ENCODE data around the gene MARK4.
"Not testable (repeated sequence)": the region's sequence is repeated elsewhere in the genome, so short reads cannot be mapped to it uniquely, and the experiment has no call there.

Gene MARK4

DNA sequence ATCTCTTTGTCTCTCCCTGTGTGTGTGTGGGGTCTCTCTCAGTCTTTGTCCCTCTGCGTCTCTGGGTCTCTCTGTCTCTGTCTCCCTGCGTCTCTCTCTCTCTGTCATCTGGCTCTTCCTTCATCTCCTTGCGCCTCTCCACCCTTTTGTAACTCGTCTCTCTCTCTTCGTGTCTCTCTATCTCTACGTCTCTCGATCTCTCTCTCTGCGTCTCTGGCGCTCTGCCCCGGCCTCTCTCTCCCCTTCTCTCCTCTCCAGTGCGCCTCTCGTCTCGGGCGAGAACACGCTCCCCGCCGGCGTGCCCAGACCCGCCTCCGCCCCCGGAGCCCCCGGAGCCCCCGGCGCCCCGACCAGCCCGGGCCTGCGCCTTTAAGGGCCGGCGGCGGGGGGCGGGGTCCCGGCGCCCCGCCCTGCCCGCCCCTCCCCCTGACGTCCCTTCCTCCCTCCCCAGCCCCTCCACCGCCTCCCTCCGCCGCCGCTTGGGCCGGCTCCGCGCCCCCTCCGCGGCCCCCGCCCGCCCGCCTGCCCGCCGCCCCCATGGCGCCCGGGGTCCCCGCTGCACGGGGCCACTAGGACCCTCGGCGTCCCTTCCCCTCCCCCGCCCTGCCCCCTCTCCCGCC is at the start of gene MARK4:
Gene MARK4, plus strand, starts transcription at position 440 of the 620 bp plus-strand sequence. CDS start 318 bp downstream, outside the sequence.
- peak in 39 of 56 donors; percentile 4 to 61 (median 30) for DNase-seq

DNA sequence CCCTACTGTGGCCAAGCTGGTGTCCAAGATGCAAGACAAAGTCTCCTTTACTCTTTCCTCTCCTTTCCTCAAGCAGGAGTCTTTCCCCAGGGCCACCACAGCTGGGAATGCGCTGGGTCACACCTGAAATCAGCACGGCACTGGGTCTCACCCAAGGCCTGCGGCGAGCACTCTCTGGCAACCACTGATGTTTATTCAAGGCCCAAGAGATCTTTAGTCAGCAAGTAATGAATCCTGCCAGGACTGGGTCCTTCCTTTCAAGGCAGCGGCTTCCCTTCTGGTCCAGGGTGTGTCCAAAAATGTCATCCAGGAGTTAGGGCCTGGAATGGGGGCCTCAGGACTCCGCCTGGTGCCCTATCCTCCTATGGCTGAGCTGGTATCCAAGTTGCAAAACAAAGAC is 48.4 kb upstream of the MARK4 start:
- DNase-seq, result no peak

DNA sequence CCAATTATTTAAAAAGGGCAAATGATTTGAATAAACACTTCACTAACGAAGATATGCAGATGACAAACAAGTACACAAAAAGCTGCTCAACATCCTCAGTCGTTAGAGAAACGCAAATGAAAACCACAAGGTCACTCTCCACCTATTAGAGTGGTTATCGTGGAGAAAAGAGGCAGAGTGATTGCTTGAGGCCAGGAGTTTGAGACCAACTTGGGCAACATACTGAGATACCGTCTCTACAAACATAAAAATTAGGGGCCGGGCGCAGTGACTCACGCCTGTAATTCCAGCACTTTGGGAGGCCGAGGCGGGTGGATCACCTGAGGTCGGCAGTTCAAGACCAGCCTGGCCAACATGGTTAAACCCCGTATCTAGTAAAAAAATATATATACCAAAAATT is 45.3 kb upstream of the MARK4 start:
- DNase-seq, result no peak

DNA sequence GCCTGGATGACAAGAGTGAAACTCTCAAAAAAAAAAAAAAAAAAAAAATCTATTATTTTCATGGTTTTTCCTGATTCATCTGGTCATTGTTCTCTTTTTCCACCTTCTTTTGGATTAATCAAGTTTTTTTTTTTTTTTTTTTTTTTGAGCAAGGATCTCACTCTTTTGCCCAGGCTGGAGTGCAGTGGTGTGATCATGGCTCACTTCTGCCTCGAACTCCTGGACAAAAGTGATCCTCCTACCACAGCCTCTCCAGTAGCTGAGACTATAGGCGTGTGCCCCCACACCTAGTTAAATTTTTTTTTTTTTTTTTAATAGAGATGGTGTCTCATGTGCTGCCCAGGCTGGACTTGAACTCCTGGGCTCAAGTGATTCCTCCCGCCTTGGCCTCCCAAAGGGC is 44.7 kb upstream of the MARK4 start:
- no peak for DNase-seq

DNA sequence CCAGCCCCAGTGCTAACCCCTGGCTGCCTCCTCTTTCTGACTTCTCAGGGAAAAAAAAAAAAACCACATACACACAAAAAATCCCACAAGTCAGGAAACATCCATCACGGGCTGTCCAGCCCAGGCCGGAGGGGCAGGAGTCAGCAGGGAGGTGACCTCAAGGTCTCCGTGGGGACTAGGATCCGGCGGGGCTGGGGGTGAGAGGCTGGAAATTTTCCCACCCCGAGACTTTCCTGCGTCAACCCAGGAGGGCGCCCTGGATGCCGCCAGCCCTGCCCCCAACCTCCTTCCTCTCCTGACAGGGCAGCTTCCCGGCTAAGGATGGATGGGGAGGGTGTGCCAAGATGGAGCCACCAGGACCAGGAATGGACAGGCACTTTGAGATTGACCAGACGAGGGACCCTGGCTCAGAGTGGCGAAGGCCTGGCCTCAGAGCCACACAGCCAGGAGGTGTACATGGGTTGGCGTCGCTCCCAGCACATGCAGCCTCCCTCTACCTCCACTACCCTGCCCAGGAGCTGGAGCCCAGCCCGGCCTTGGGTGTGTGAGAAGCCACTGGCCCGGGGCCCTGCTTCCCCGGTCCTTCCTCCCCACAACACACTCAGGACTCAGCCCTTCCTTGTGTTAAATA is 39.2 kb upstream of the MARK4 start:
- DNase-seq, result no peak

DNA sequence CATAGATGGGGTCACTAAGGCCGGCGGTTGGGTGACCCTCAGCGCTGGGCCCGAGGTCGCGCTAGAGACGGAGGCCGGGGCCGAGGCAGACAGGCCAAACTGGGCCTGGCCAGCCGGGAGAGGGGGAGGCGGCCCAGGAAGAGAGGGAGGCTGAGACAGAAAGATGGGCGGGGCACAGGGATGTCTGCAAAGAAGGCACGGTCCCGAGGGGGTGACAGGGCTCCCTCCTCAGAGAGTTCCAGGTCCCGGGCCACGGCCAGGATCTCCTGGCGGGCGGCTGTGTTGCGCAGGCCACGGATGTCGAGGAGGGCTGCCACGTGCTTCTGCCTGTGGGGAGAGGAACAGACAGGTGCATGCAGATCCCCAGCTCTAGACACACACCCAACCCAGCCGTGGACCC is 38.0 kb upstream of the MARK4 start:
- no peak for DNase-seq

DNA sequence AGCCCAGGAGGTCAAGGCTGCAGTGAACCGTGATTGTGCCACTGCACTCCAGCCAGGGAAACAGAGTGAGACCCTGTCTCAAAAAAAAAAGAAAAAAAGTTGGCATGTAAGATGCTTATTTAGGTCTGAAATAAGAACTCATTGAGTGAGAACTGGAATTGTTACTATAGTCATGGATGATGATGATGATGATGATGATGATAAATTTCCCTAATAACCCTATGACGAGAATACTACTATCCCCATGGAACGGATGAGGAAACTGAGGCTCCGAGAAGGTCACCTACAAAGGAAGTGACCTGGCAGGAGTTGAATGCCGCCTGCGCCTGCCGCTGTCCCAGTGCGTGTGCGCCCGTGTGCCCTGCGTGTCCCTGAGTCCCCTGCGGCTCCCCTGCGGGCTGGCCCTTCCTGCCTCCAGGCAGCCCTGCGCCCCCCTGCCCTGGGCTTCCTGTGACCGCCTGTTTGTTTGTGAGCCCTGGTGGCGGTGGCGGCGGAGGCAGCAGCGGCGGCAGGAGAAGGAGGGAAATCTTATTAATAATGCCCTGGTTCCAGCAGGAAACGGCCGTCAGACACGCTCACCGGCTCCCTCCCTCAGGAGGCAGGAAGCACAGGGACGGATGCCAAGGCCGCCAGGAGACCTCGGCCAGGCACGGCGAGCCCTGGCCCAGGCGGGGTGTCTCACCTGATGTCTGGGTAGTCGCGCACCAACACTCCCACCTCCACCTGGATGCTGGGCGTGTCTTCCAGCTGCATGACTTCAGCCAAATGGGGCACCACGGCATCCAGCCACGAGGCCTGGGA is 35.5 kb upstream of the MARK4 start:
- DNase-seq, result no peak

DNA sequence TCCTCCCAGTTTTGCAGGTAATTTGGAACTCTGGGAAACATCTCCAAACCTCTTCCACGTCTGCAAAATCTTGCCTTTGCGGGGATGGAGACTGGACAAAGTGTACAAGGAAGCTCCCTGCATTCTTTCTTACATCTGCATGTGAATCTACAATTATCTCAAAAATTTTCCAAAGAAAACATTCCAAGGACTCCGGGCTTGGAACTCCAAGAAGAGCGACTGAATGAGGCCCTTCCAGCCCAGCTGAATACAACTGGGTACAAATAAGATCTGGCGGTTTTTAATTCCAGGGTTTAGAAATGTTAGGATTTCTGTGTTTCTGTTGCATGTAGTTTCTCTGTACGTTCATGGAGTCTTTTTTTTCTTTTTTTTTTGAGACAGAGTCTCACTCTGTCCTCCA is 34.4 kb upstream of the MARK4 start:
- DNase-seq, result no peak

DNA sequence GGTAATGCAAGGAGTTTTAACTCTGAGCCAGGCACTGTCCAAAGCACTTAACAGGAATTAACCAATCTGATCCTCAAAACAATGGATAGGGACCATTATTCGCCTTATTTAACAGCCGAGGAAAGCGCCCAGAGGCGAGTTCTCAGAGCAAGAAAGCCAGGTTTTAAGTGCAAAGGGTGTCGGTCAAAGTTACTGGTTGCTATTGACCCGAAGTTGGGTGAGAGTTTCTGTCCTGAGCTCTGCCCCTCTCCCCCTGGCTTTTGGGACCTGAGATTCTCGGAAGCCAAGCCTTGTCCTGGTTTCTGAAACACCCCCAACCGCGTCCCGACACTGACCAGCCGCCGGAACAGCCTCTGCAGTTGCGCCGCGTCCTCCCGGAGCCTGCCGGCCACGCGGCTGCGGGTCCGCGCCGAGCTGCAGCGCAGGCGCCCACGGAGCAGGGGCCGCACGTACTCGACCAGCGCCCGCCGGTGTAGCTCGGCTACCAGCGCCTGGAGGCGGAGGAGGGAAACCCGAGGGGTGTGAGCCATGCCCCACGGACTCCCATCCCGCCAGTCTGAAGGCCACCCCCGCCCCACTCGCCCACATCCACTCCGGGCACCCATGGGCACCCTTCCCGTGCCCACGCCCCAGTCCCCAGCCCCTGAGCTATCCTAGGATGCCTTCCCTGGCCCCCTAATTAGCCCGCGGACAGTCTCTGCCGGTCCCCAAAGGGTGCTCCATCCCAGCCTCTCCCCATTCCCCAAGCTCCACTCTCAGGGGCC is 33.7 kb upstream of the MARK4 start:
- no peak for DNase-seq

DNA sequence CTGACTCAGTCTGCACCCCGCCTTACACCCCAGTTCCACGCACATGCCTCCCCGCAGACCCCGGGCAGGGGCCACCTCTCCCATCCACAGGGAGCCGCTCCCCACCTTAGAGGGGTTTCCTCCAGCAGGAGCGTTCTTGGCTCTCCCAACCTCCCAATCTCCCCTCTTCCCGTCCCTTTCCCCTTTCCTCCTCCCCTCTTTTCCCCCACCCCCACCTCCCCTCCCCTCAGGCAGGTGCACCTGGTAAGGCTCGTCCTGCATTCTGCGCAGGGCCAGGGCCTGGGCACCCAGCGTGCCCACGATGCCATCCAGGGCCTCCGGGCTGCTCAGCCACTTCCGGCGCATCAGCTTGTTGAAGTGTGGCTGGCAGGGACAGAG is 33.1 kb upstream of the MARK4 start:
- no peak for DNase-seq

DNA sequence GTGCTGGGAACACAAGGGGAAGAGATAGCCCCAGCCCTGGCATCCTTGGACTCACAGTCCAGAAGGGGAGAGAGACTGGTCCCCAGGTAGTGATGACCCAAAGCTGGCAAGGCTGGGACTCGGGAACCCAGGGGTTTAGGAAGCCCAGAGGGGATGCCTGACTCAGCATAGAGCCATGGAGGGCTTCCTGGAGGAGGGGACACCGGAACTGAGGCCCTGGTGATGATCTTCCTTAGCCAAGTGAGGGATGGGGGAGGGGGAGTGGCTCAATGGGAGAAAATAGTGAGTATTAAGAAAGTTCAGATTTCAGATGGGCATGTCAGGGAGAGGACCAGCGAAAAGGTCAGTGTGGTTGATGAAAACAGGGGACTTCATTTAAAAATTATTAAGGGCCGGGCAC is 32.6 kb upstream of the MARK4 start:
- no peak for DNase-seq

DNA sequence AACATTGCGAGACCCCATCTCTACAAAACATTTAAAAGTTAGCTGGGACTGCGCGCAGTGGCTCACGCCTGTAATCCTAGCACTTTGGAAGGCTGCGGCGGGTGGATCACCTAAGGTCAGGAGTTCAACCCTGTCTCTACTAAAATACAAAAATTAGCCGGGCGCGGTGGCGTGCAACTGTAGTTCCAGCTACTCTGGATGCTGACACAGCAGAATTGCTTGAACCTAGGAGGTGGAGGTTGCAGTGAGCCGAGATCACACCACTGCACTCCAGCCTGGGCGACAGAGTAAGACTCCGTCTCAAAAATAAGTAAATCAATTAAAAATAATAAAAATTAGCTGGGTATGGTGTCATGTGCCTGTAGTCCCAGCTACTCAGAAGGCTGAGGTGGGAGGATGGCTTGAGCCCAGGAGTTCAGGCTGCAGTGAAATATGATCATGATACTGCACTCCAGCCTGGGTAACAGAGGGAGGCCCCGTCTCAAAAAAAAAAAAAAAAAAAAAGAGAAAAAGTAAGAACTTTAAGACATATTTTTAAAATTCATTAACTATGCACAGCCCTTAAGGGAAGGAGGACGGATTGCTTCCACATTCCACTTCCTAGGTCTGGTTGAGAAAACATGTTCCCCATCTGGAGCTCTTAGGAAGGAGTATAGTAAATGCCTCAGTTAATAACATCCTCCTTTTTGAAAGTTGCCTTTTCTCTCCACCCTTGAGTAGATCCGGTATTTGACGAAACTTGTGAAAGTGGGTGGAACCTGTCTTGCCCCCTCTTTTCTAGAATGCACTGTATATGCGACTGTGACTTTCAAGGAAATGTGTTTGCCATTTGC is 31.9 kb upstream of the MARK4 start:
- no peak for DNase-seq

DNA sequence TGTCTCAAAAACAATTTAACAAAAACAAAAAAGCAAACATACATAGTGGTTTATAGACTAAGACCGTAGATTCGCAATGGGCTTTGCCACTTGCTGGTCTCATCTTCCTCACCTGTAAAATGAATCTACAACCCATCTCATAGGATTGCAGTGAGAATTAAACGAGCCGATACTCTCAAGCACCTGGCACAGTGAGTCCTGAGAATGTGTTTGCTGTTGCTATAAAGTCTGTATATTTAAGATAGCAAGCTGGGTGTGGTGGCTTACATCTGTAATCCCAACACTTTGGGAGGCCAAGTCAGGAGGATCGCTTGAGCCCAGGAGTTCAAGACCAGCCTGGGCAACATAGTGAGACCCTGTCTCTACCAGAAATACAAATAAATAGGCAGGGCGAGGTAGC is 28.3 kb upstream of the MARK4 start:
- no peak for DNase-seq

DNA sequence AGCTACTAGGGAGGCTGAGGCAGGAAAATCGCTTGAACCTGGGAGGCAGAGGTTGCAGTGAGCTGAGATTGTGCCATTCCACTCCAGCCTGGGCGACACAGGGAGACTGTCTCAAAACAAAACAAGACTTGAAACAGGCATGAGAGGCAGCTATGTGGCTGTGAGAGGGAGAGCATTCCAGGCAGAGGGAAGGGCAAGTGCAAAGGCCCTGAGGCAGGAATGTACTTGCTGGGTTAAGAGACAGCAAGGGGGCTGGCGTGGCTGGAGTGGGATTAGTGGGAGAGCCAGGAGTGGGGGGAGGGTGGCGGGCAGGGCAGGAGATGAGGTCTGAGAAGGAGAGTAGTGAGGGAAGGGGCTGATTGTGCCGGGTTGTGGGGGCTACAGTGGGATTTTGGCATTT is 27.2 kb upstream of the MARK4 start:
- DNase-seq, result no peak

DNA sequence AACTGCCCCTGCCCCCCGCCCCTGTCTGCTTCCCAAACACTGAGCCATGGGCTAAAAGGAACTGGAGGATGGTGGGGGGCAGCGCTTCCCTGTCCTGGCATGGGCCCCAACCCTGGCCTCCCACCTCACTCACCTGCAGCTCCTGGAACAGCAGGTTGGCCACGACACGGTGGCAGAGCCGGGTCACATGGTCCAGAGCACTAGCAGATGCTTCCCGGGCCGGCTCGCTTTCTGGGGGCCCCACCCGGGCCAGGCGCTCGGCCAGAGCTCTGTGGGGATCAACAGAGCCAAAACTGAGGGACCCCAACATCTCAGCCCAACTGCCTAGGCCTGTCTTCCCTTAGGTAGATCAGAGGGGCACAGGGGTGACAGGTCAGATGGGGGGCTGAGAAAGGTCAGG is 26.4 kb upstream of the MARK4 start:
- DNase-seq, result no peak

DNA sequence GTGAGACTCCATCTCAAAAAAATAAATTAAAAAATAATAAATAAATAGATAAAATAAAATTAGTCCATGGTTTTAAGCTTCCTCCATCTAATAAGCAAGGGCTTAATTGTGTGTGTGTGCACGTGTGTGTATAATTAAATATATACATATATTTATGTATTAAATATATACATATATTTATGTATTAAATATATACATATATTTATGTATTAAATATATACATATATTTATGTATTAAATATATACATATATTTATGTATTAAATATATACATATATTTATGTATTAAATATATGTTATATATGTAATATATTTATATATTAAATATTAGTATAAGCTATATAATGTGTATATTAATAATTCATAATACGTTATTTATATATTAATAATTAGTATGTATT is 22.0 kb upstream of the MARK4 start:
- DNase-seq, result not testable (repeated sequence)

DNA sequence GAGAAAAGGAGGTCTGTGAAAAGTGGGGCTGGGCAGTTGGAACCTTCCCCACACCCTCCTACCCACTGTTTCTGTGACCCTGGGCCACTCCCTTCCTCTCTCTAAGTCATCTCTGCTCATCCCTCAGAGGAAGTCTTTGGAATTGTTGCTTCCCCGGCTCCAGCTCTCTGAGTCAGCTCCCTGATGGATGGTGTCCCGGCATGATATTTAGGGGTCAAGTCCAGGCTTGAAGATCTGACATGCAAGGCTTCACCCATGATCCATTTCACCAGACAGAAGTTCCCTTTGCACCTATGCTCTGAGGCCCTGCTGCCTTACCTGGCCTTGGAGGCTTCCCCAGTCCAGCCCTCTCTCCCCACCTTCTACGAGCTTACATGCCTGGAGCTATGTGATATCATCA is 19.2 kb upstream of the MARK4 start:
- DNase-seq, result no peak

DNA sequence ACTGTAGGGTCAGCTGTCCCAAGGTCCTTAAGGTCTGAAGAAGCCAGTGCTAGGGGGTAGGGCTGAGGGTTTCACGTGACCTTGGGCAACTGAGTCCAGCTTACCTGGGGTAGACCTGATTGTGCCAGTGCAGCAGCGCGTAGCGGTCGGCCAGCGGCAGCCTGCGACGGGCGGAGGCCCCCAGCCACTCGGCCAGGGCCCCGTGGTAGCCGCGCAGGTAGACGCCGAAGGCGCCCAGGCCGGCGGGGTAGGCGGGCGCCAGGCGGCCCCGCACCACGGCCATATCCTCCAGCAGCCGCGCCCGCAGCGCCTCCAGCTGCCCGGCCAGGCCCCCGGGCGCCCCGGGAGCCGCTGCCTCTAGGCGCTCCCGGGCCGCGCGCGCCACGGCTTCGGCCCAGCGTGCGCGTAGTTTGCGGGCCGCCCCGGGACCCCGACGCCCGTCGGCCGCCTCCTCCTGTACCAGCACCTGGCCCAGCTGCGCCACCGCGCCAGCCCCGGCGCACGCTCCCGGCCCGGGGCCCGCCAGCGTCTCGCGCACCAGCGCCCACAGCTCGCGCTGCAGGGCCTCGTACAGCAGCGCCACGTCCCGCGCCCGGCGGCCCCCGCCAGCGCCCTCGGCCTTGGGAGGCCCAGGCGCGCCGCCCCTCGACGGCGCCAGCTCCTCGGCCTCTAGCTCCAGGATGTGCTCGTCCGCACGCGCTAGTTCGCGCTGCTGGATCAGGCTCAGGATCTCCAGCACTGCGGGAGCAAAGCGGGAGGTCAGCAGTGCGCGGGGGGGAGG is 16.8 kb upstream of the MARK4 start:
- no peak for DNase-seq

DNA sequence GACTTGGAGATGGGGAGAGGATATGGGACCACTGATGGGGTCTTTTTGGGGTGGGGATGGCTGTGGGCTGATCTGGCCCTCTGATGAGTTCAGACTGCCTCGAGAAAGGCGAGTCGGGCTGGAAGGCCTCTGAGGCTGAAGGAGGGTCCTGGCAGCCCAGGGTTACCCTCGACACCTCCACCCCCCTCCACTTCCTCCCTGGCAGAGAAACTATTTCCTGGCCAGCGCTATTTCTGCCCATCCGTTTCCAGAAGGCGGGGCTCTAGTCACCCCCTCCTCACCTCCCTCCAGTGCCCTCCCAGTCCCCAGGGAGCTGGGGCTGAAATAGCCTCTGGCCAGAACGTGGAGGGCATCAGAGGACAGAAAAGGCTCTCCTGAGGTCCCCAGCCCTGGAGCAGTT is 15.6 kb upstream of the MARK4 start:
- no peak for DNase-seq

DNA sequence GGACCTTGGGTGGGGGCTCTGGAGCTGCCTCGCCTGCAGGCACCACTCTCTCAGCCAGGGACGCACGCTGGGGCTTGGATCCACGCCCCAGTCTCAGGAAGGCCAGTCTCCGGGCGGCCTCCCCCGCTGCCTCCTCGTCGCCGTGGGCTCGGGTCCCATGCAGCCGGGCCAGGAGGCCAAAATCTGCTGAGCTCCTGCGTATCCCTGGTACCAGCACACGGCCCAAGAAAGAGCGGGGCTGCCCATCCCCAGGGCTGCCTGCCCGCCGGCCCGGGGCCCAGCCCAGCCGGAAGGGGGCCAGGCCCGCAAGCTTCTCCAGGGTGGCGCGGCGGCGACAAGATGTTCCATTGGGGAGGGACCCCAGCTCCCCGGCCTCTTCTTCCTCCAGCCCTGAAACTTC is 12.5 kb upstream of the MARK4 start:
- DNase-seq, result no peak

All from amygdala (tissue), 56 donors.